H9 (cell line): ENCODE measurements around the gene PIEZO2. TPM values are rescaled to one million over a fixed set of nuclear protein-coding genes. Genes with fewer than 3 reads are reported as not detected.

Experiments used
- DNase-seq: peaks from one replicate; pipeline ENCODE4 v3.0.0-alpha.2; 2017
- H2AFZ ChIP-seq: one replicate; pipeline ENCODE4 v1.6.1; 2013; ENCODE audit warnings: mild to moderate bottlenecking, low read length, control low read depth, moderate library complexity
- H2AK5ac ChIP-seq: 2 replicates; pipeline ENCODE4 v1.6.1; 2013; ENCODE audit warnings: low read length, control low read depth, mixed read lengths; ENCODE audit not compliant: insufficient read length
- H2BK120ac ChIP-seq: one replicate; pipeline ENCODE4 v1.6.1; 2013; ENCODE audit warnings: low read depth, mild to moderate bottlenecking, low read length, control low read depth, inconsistent platforms; ENCODE audit not compliant: poor library complexity, severe bottlenecking
- H2BK12ac ChIP-seq: 2 replicates; pipeline ENCODE4 v1.6.1; 2013; ENCODE audit warnings: low read length, control low read depth, mixed read lengths, low read depth; ENCODE audit not compliant: insufficient read length
- H2BK15ac ChIP-seq: 2 replicates; pipeline ENCODE4 v1.6.1; 2013; ENCODE audit warnings: low read depth, low read length, control low read depth
- H2BK20ac ChIP-seq: one replicate; pipeline ENCODE4 v1.6.1; 2013; ENCODE audit warnings: low read depth, mild to moderate bottlenecking, low read length, control low read depth, inconsistent platforms; ENCODE audit not compliant: poor library complexity, severe bottlenecking
- H2BK5ac ChIP-seq: 2 replicates; pipeline ENCODE4 v1.6.1; 2013; ENCODE audit warnings: low read length, control low read depth, mixed read lengths; ENCODE audit not compliant: insufficient read length
- H3K14ac ChIP-seq: 2 replicates; pipeline ENCODE4 v1.6.1; 2013; ENCODE audit warnings: low read length, control low read depth; ENCODE audit not compliant: insufficient read depth
- H3K18ac ChIP-seq: 2 replicates; pipeline ENCODE4 v1.6.1; 2013; ENCODE audit warnings: low read depth, mild to moderate bottlenecking, mixed read lengths, low read length, control low read depth; ENCODE audit not compliant: insufficient read length
- H3K23ac ChIP-seq: 2 replicates; pipeline ENCODE4 v1.6.1; 2013; ENCODE audit warnings: low read length, control low read depth, mixed read lengths, low read depth; ENCODE audit not compliant: insufficient read length
- H3K23me2 ChIP-seq: 2 replicates; pipeline ENCODE4 v1.6.1; 2013; ENCODE audit warnings: low read depth, mild to moderate bottlenecking, mixed read lengths, low read length, control low read depth; ENCODE audit not compliant: insufficient read length, poor library complexity, severe bottlenecking
- H3K27ac ChIP-seq: 2 replicates; pipeline ENCODE4 v1.5.1; 2013; ENCODE audit warnings: low read length, control low read depth, mixed read lengths, low read depth; ENCODE audit not compliant: insufficient read length
- H3K27me3 ChIP-seq: 2 replicates; pipeline ENCODE4 v1.6.1; 2013; ENCODE audit warnings: low read length, control low read depth, inconsistent platforms; ENCODE audit not compliant: insufficient read depth
- H3K4ac ChIP-seq: 2 replicates; pipeline ENCODE4 v1.6.1; 2013; ENCODE audit warnings: low read depth, mild to moderate bottlenecking, control low read depth, inconsistent platforms, low read length, moderate library complexity
- H3K4me1 ChIP-seq: 2 replicates; pipeline ENCODE4 v1.6.1; 2013; ENCODE audit warnings: low read length, control low read depth, inconsistent platforms; ENCODE audit not compliant: insufficient read depth
- H3K4me2 ChIP-seq: 2 replicates; pipeline ENCODE4 v1.6.1; 2013; ENCODE audit warnings: low read length, control low read depth, mixed read lengths; ENCODE audit not compliant: insufficient read length, insufficient read depth
- H3K56ac ChIP-seq: 2 replicates; pipeline ENCODE4 v1.6.1; 2013; ENCODE audit warnings: low read depth, mild to moderate bottlenecking, mixed read lengths, low read length, control low read depth; ENCODE audit not compliant: insufficient read length
- H3K79me1 ChIP-seq: 2 replicates; pipeline ENCODE4 v1.6.1; 2013; ENCODE audit warnings: low read depth, mild to moderate bottlenecking, moderate library complexity, low read length, control low read depth, inconsistent platforms; ENCODE audit not compliant: insufficient read depth, poor library complexity, severe bottlenecking
- H3K79me2 ChIP-seq: 2 replicates; pipeline ENCODE4 v1.6.1; 2013; ENCODE audit warnings: low read length, control low read depth, inconsistent platforms; ENCODE audit not compliant: insufficient read depth
- H3K9ac ChIP-seq: 2 replicates; pipeline ENCODE4 v1.6.1; 2013; ENCODE audit warnings: low read length, control low read depth, mixed read lengths; ENCODE audit not compliant: insufficient read length; ENCODE audit errors: extremely low read depth
- H3K9me3 ChIP-seq: one replicate; pipeline ENCODE4 v1.6.1; 2013; ENCODE audit warnings: low read depth, low read length, inconsistent platforms; ENCODE audit not compliant: control insufficient read depth
- H3T11ph ChIP-seq: one replicate; pipeline ENCODE4 v1.6.1; 2013; ENCODE audit warnings: mild to moderate bottlenecking, low read length, control low read depth, inconsistent platforms
- H4K20me1 ChIP-seq: one replicate; pipeline ENCODE4 v1.6.1; 2013; ENCODE audit not compliant: control insufficient read depth, insufficient read length, insufficient read depth
- H4K5ac ChIP-seq: 2 replicates; pipeline ENCODE4 v1.6.1; 2013; ENCODE audit warnings: low read depth, mild to moderate bottlenecking, mixed read lengths, low read length, control low read depth; ENCODE audit not compliant: insufficient read length
- H4K8ac ChIP-seq: replicated peaks from 2 replicates; pipeline ENCODE4 v1.6.1; 2013; ENCODE audit warnings: low read length, control low read depth, mixed read lengths, low read depth; ENCODE audit not compliant: insufficient read length
- H4K91ac ChIP-seq: 2 replicates; pipeline ENCODE4 v1.6.1; 2013; ENCODE audit warnings: low read depth, mild to moderate bottlenecking, moderate library complexity, mixed read lengths, low read length, control low read depth; ENCODE audit not compliant: insufficient read length
- H3K27ac Mint-ChIP-seq, 3 experiments: 2 replicates in 2 of 3; 3 replicates in 1 of 3; pipeline ENCODE4 v1.8.0; 2020 to 2021; ENCODE audit warnings: mixed read lengths in 3 of 3, mild to moderate bottlenecking in 1 of 3, moderate library complexity in 1 of 3
- H3K27me3 Mint-ChIP-seq: 2 replicates; pipeline ENCODE4 v1.8.0; 2021; ENCODE audit warnings: low read depth, mild to moderate bottlenecking, moderate library complexity, mixed read lengths
- H3K36me3 Mint-ChIP-seq, 3 experiments: 2 replicates in 2 of 3; 3 replicates in 1 of 3; pipeline ENCODE4 v1.8.0; 2020 to 2021; ENCODE audit warnings: low read depth in 3 of 3, mixed read lengths in 3 of 3; ENCODE audit not compliant: insufficient read depth in 1 of 3
- H3K4me1 Mint-ChIP-seq, 2 experiments: 2 replicates each; pipeline ENCODE4 v1.8.0; 2020; ENCODE audit warnings: mixed read lengths in 2 of 2
- H3K4me3 Mint-ChIP-seq, 2 experiments: 2 replicates in 1 of 2; 3 replicates in 1 of 2; pipeline ENCODE4 v1.8.0; 2020 to 2021; ENCODE audit warnings: mild to moderate bottlenecking in 2 of 2, mixed read lengths in 2 of 2, moderate library complexity in 1 of 2
- H3K9me3 Mint-ChIP-seq, 2 experiments: 2 replicates in 1 of 2; 3 replicates in 1 of 2; pipeline ENCODE4 v1.8.0; 2020; ENCODE audit warnings: mild to moderate bottlenecking in 2 of 2, mixed read lengths in 2 of 2, moderate library complexity in 1 of 2
- WGBS: extraction: QIAGEN DNeasy Blood & Tissue Kit; methylation state at CpG from one replicate; pipeline ENCODE4 v1.1.7; 2013; ENCODE audit warnings: missing lambda C conversion rate, low lambda C conversion rate, mixed read lengths; ENCODE audit not compliant: insufficient read length; ENCODE audit errors: extremely low coverage; 5-methylcytosine and 5-hydroxymethylcytosine counted together
- total RNA-seq: library from RNA; stranded (reverse); gene quantifications from 2 replicates; pipeline ENCODE4 v1.2.1, GENCODE V29; 2021
- TF ChIP-seq, protein P1 (sequence below): fragments of 200-600 bp; sonication (generic); conservative IDR thresholded peaks from 3 replicates; pipeline ENCODE4 v1.8.0; 2021; ENCODE audit warnings: antibody characterized with exemption, mild to moderate bottlenecking

PIEZO2 gene
- total RNA-seq, 1 experiment from 2014 or later = 3.9 TPM

DNA sequence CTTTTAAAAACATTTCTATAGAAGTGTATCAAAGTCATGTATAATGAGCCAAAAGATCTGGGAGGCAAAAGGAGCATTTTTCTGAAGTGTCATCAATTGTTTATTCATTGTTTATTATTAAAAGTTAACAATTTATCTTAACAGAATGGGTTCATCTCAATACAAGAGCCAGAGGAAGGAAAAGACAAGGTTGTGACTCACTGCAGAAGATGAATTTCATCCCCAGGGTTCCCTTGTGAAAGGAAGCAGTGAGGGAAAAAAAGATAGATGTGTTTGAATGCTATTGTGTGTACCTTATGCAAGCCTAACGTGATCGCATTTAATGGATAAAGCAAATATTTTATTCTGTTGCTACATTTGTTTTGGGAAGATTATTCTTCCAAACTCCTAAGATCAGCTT lies 286.3 kb downstream of the PIEZO2 start:
- H3K27me3 Mint-ChIP-seq = no peaks in the 10 kb centered on the region
- Histone ChIP-seq H2BK20ac (no peak overlapping the region), H3K79me2 (no peaks in the 10 kb centered on the region), H3K4ac (no peak overlapping the region), H3K9me3 (no peaks in the 10 kb centered on the region), H3T11ph (no peak overlapping the region), H4K8ac (no peak overlapping the region), H2BK120ac (no peak overlapping the region), H4K5ac (no peak overlapping the region), H2AFZ (no peak overlapping the region), H3K18ac (no peak overlapping the region), H3K27me3 (no peaks in the 10 kb centered on the region), H3K27ac (no peak overlapping the region), H2BK5ac (no peak overlapping the region), H3K23ac (no peak overlapping the region), H3K4me1 (no peaks in the 10 kb centered on the region), H3K79me1 (no peaks in the 10 kb centered on the region), H3K9ac (no peak overlapping the region), H4K20me1 (no peaks in the 10 kb centered on the region), H3K23me2 (no peaks in the 10 kb centered on the region), H2BK15ac (no peak overlapping the region), H4K91ac (no peak overlapping the region), H3K56ac (no peak overlapping the region), H3K4me2 (no peak overlapping the region), H3K14ac (no peak overlapping the region), H2BK12ac (no peak overlapping the region), H2AK5ac (no peak overlapping the region)
- no peak overlapping the region for H3K4me3 Mint-ChIP-seq
- TF ChIP-seq, protein P1, sequence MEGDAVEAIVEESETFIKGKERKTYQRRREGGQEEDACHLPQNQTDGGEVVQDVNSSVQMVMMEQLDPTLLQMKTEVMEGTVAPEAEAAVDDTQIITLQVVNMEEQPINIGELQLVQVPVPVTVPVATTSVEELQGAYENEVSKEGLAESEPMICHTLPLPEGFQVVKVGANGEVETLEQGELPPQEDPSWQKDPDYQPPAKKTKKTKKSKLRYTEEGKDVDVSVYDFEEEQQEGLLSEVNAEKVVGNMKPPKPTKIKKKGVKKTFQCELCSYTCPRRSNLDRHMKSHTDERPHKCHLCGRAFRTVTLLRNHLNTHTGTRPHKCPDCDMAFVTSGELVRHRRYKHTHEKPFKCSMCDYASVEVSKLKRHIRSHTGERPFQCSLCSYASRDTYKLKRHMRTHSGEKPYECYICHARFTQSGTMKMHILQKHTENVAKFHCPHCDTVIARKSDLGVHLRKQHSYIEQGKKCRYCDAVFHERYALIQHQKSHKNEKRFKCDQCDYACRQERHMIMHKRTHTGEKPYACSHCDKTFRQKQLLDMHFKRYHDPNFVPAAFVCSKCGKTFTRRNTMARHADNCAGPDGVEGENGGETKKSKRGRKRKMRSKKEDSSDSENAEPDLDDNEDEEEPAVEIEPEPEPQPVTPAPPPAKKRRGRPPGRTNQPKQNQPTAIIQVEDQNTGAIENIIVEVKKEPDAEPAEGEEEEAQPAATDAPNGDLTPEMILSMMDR = no peak
- H3K4me1 Mint-ChIP-seq = peaks cover 17 to 21% of the 10 kb centered on the region in 2 experiments
- no peak overlapping the region for H3K27ac Mint-ChIP-seq
- WGBS = no CpG with 5 or more reads among the region's 2 CpGs
- peaks cover 0 to 15% (median 0%) of the 10 kb centered on the region in 3 experiments; a peak in 5 of 7 replicates for H3K36me3 Mint-ChIP-seq
- H3K9me3 Mint-ChIP-seq = peaks cover 2 to 4% of the 10 kb centered on the region in 2 experiments; a peak in 3 of 5 replicates
- no peak for DNase-seq
